Hepatocyte (in vitro differentiated cells): Measurements from ENCODE around the gene LCN15. TPM values are rescaled to one million over a fixed set of nuclear protein-coding genes. Genes with fewer than 3 reads are reported as not detected.
"Not testable (repeated sequence)": the region's sequence is repeated elsewhere in the genome, so short reads cannot be mapped to it uniquely, and the experiment has no call there.

Source experiments
- DNase-seq: peaks from one replicate; pipeline ENCODE4 v3.0.0-alpha.2; 2016; ENCODE audit warnings: low spot score
- H2AFZ ChIP-seq: fragments of 200-600 bp; sonication (generic); 2 replicates; pipeline ENCODE4 v1.6.0; 2016; ENCODE audit warnings: antibody characterized with exemption, mild to moderate bottlenecking
- H3K27ac ChIP-seq: fragments of 200-600 bp; sonication (generic); 2 replicates; pipeline ENCODE4 v1.5.1; 2016; ENCODE audit warnings: mild to moderate bottlenecking
- H3K27me3 ChIP-seq: fragments of 200-600 bp; sonication (generic); 2 replicates; pipeline ENCODE4 v1.6.1; 2016
- H3K36me3 ChIP-seq: fragments of 200-600 bp; sonication (generic); replicated peaks from 2 replicates; pipeline ENCODE4 v1.5.1; 2016; ENCODE audit warnings: low read depth; ENCODE audit not compliant: insufficient read depth
- H3K4me1 ChIP-seq: fragments of 200-600 bp; sonication (generic); 2 replicates; pipeline ENCODE4 v1.5.1; 2016; ENCODE audit warnings: mild to moderate bottlenecking, moderate library complexity; ENCODE audit not compliant: insufficient read depth
- H3K4me2 ChIP-seq: fragments of 200-600 bp; sonication (generic); 2 replicates; pipeline ENCODE4 v1.6.0; 2016
- H3K4me3 ChIP-seq: fragments of 200-600 bp; sonication (generic); 2 replicates; pipeline ENCODE4 v1.5.1; 2016; ENCODE audit warnings: mild to moderate bottlenecking
- H3K79me2 ChIP-seq: fragments of 200-600 bp; sonication (generic); 2 replicates; pipeline ENCODE4 v1.6.0; 2017; ENCODE audit warnings: mild to moderate bottlenecking
- H3K9me2 ChIP-seq: fragments of 200-600 bp; sonication (generic); replicated peaks from 2 replicates; pipeline ENCODE4 v1.6.0; 2017; ENCODE audit warnings: mild to moderate bottlenecking; ENCODE audit not compliant: insufficient read depth
- H3K9me3 ChIP-seq: fragments of 200-600 bp; sonication (generic); 2 replicates; pipeline ENCODE4 v1.5.1; 2016; ENCODE audit warnings: low read depth, mild to moderate bottlenecking
- H4K20me1 ChIP-seq: fragments of 200-600 bp; sonication (generic); 2 replicates; pipeline ENCODE4 v1.6.0; 2016; ENCODE audit warnings: mild to moderate bottlenecking; ENCODE audit not compliant: insufficient read depth, poor library complexity, severe bottlenecking
- CTCF ChIP-seq: fragments of 200-600 bp; sonication (generic); IDR thresholded peaks from 2 replicates; pipeline ENCODE4 v1.5.1; 2016; ENCODE audit warnings: antibody characterized with exemption, mild to moderate bottlenecking; ENCODE audit not compliant: poor library complexity
- EZH2 ChIP-seq: fragments of 200-600 bp; sonication (generic); IDR thresholded peaks from 2 replicates; pipeline ENCODE4 v1.6.1; 2016; ENCODE audit warnings: antibody characterized with exemption, mild to moderate bottlenecking, borderline replicate concordance
- EZH2phosphoT487 ChIP-seq: fragments of 200-600 bp; sonication (generic); IDR thresholded peaks from one replicate; pipeline ENCODE4 v1.6.1; 2018; ENCODE audit warnings: antibody characterized with exemption, mild to moderate bottlenecking, low read depth, moderate library complexity; ENCODE audit not compliant: unreplicated experiment, severe bottlenecking
- WGBS: methylation state at CpG from one replicate; pipeline ENCODE4 v1.1.6; 2016; ENCODE audit warnings: low lambda C conversion rate; ENCODE audit errors: missing lambda C conversion rate; 5-methylcytosine and 5-hydroxymethylcytosine counted together
- polyA plus RNA-seq: library from polyadenylated mRNA; unstranded; fragments of >200 nt; fragmentation: Nextera tagmentation; extraction: Ambion mirVana; gene quantifications from 2 replicates; pipeline ENCODE4 v1.2.1, GENCODE V29; 2016
- total RNA-seq: library from RNA; depleted of rRNA; stranded (reverse); fragments of >200 nt; gene quantifications from 2 replicates; pipeline ENCODE4 v1.2.3, GENCODE V29; 2014

The LCN15 gene
- total and polyA plus RNA-seq, 2 experiments from 2014 or later, result 1.4 to 1.5 TPM

- no peak for DNase-seq
- 88% methylated on average over 12 of the region's 12 CpGs for WGBS
- Histone ChIP-seq H3K36me3 (no peaks in the 10 kb centered on the region), H3K79me2 (peaks cover 47% of the 10 kb centered on the region), H2AFZ (no peak overlapping the region), H3K4me3 (no peak overlapping the region), H3K9me2 (no peaks in the 10 kb centered on the region), H3K4me1 (peaks cover 32% of the 10 kb centered on the region), H4K20me1 (peaks cover 7% of the 10 kb centered on the region), H3K9me3 (no peaks in the 10 kb centered on the region), H3K27ac (no peak overlapping the region), H3K4me2 (no peak overlapping the region), H3K27me3 (no peaks in the 10 kb centered on the region)
- TF ChIP-seq EZH2 (no peak), EZH2phosphoT487 (no peak)
These were observed 41.0 kb upstream of the LCN15 start for GRCh38 chr9:136805207-136805740.

GRCh38 chr9:136804509-136805206 lies 40.3 kb upstream of the LCN15 start:
- peaks cover under 1% of the 10 kb centered on the region for H4K20me1 ChIP-seq
- no peaks in the 10 kb centered on the region for H3K27me3 ChIP-seq
- 94% methylated on average over 18 of the region's 20 CpGs for WGBS
- H3K9me2 ChIP-seq, result no peaks in the 10 kb centered on the region
- H3K4me3 ChIP-seq, result no peak overlapping the region
- peaks cover 41% of the 10 kb centered on the region for H3K79me2 ChIP-seq
- no peak overlapping the region for H3K4me2 ChIP-seq
- H3K36me3 ChIP-seq, result no peaks in the 10 kb centered on the region
- DNase-seq, result peak; percentile 5
- no peak overlapping the region for H2AFZ ChIP-seq
- H3K9me3 ChIP-seq, result no peaks in the 10 kb centered on the region
- no peak overlapping the region for H3K27ac ChIP-seq
- peaks cover 28% of the 10 kb centered on the region for H3K4me1 ChIP-seq
- TF ChIP-seq EZH2phosphoT487 (no peak), EZH2 (no peak), CTCF (no peak)

GRCh38 chr9:136803551-136804508 lies 39.5 kb upstream of the LCN15 start:
- WGBS, result 96% methylated on average over 22 of the region's 22 CpGs
- no peak overlapping the region for H2AFZ ChIP-seq
- TF ChIP-seq EZH2phosphoT487, result no peak
- no peak for TF ChIP-seq EZH2
- no peak for TF ChIP-seq CTCF
- H3K9me3 ChIP-seq, result no peaks in the 10 kb centered on the region
- H3K4me2 ChIP-seq, result no peak overlapping the region
- H4K20me1 ChIP-seq, result no peaks in the 10 kb centered on the region
- H3K4me1 ChIP-seq, result peaks cover 28% of the 10 kb centered on the region
- H3K9me2 ChIP-seq, result no peaks in the 10 kb centered on the region
- no peaks in the 10 kb centered on the region for H3K36me3 ChIP-seq
- no peak for DNase-seq
- H3K27ac ChIP-seq, result no peak overlapping the region
- no peak overlapping the region for H3K4me3 ChIP-seq
- H3K79me2 ChIP-seq, result peaks cover 32% of the 10 kb centered on the region
- no peaks in the 10 kb centered on the region for H3K27me3 ChIP-seq

GRCh38 chr9:136803009-136803550 lies 38.8 kb upstream of the LCN15 start:
- H3K79me2 ChIP-seq, result peaks cover 30% of the 10 kb centered on the region
- not testable (repeated sequence) for H4K20me1 ChIP-seq, H2AFZ ChIP-seq, H3K9me2 ChIP-seq, H3K4me2 ChIP-seq, H3K36me3 ChIP-seq, H3K4me3 ChIP-seq, H3K9me3 ChIP-seq, H3K27ac ChIP-seq, H3K27me3 ChIP-seq, DNase-seq
- H3K4me1 ChIP-seq, result peaks cover 35% of the 10 kb centered on the region
- WGBS, result 100% methylated on average over 6 of the region's 9 CpGs
